Breast epithelium (tissue), 4 donors: ENCODE measurements around the gene PDLIM5. TPM values are rescaled to one million over a fixed set of nuclear protein-coding genes. Genes with fewer than 3 reads are reported as not detected.
A peak's percentile ranks its signal among the peaks of the same experiment; 100 is the strongest.

ENCODE experiments used
- DNase-seq, 2 donors: peaks; one replicate each; pipeline ENCODE4 v3.0.0-alpha.2; 2019; ENCODE audit warnings: low spot score in 2 of 2
- H3K27ac ChIP-seq, 2 donors: fragments of 200-600 bp; sonication (generic) in 1 of 2; one replicate each; pipeline ENCODE4 v1.5.1; 2016 to 2019; ENCODE audit warnings: mild to moderate bottlenecking in 1 of 2
- H3K27me3 ChIP-seq, 2 donors: fragments of 200-600 bp; sonication (generic) in 1 of 2; one replicate each; pipeline versions ENCODE4 v1.5.1 to v1.6.0; 2017 to 2019; ENCODE audit warnings: control low read depth in 1 of 2, mild to moderate bottlenecking in 1 of 2
- H3K36me3 ChIP-seq: fragments of 200-600 bp; one replicate; pipeline ENCODE4 v1.5.1; 2019
- H3K4me1 ChIP-seq, 2 donors: fragments of 200-600 bp; sonication (generic); one replicate each; pipeline ENCODE4 v1.5.1; 2016 to 2019; ENCODE audit warnings: control low read depth in 1 of 2
- H3K4me3 ChIP-seq, 3 donors: fragments of 200-600 bp; sonication (generic); 1 replicate in 2 of 3; 2 replicates in 1 of 3; pipeline ENCODE4 v1.5.1; 2016 to 2019; ENCODE audit warnings: mild to moderate bottlenecking in 3 of 3, moderate library complexity in 2 of 3
- H3K9me3 ChIP-seq, 2 donors: fragments of 200-600 bp; sonication (generic) in 1 of 2; one replicate each; pipeline ENCODE4 v1.5.1; 2016 to 2019; ENCODE audit warnings: control low read depth in 1 of 2
- CTCF ChIP-seq, 3 donors: fragments of 450-650 bp; IDR thresholded peaks; one replicate each; pipeline ENCODE4 v1.5.1; 2016 to 2017; ENCODE audit warnings: antibody characterized with exemption in 3 of 3, mild to moderate bottlenecking in 3 of 3, moderate library complexity in 3 of 3
- POLR2A ChIP-seq: fragments of 450-650 bp; IDR thresholded peaks from one replicate; pipeline ENCODE4 v1.6.1; 2016; ENCODE audit warnings: antibody characterized with exemption, mild to moderate bottlenecking, moderate library complexity
- POLR2AphosphoS5 ChIP-seq, 3 donors: sonication (generic); formaldehyde crosslinking; IDR thresholded peaks; one replicate each; pipeline ENCODE4 v1.6.1; 2017; ENCODE audit warnings: antibody characterized with exemption in 3 of 3
- intact Hi-C: fragments of 100-400 bp; cut with DNase I; formaldehyde crosslinking; loops from one replicate; pipeline ENCODE4 v1.15.1; 2023; ENCODE audit warnings: low total_unique reads
- total RNA-seq, 3 donors: library from RNA; depleted of rRNA; stranded (reverse); fragments of >200 nt; gene quantifications; one replicate each; pipeline ENCODE4 v1.1.0, GENCODE V29; 2016

The PDLIM5 gene
- total RNA-seq, 3 donors from 2014 or later = 120 to 263 (median 158) TPM

GRCh38 chr4:94408549-94409374 is 43.0 kb upstream of the PDLIM5 start:
- no peak overlapping the region for H3K4me3 ChIP-seq
- no peaks in the 10 kb centered on the region for H3K27me3 ChIP-seq
- H3K4me1 ChIP-seq = no peaks in the 10 kb centered on the region
- intact Hi-C loops = loop anchor here (5.0 kb wide), 1 partner anchor 199 kb away; no protein-coding TSS in a partner anchor
- H3K27ac ChIP-seq = no peak overlapping the region
- H3K36me3 ChIP-seq = no peaks in the 10 kb centered on the region
- no peak for DNase-seq
- TF ChIP-seq POLR2AphosphoS5 (IDR thresholded peaks at IDR 0.05) (no peak), CTCF (IDR thresholded peaks at IDR 0.05) (no peak), POLR2A (no peak)
- H3K9me3 ChIP-seq = no peaks in the 10 kb centered on the region

- intact Hi-C loops = loop anchor here (5.0 kb wide), 1 partner anchor 198 kb away; no protein-coding TSS in a partner anchor
- no peaks in the 10 kb centered on the region for H3K4me1 ChIP-seq
- H3K27ac ChIP-seq = no peak overlapping the region
- H3K4me3 ChIP-seq = no peak overlapping the region
- no peaks in the 10 kb centered on the region for H3K36me3 ChIP-seq
- H3K27me3 ChIP-seq = no peaks in the 10 kb centered on the region
- H3K9me3 ChIP-seq = no peaks in the 10 kb centered on the region
- TF ChIP-seq POLR2A (no peak), POLR2AphosphoS5 (IDR thresholded peaks at IDR 0.05) (no peak), CTCF (IDR thresholded peaks at IDR 0.05) (no peak)
- no peak for DNase-seq
These were observed 42.4 kb upstream of the PDLIM5 start for GRCh38 chr4:94409375-94409679.

GRCh38 chr4:94409962-94410361 is 41.8 kb upstream of the PDLIM5 start:
- no peak for TF ChIP-seq POLR2A
- TF ChIP-seq CTCF (IDR thresholded peaks at IDR 0.05) = no peak
- no peak for TF ChIP-seq POLR2AphosphoS5 (IDR thresholded peaks at IDR 0.05)
- no peaks in the 10 kb centered on the region for H3K36me3 ChIP-seq
- H3K27ac ChIP-seq = no peak overlapping the region
- no peak for DNase-seq
- no peaks in the 10 kb centered on the region for H3K4me1 ChIP-seq
- H3K4me3 ChIP-seq = no peak overlapping the region
- H3K9me3 ChIP-seq = no peaks in the 10 kb centered on the region
- no peaks in the 10 kb centered on the region for H3K27me3 ChIP-seq
- intact Hi-C loops = loop anchor here (5.0 kb wide), 1 partner anchor 197 kb away; no protein-coding TSS in a partner anchor

GRCh38 chr4:94410678-94411206 is 41.0 kb upstream of the PDLIM5 start:
- intact Hi-C loops = no loop called here
- no peak for DNase-seq
- Histone ChIP-seq H3K27ac (no peak overlapping the region), H3K27me3 (no peaks in the 10 kb centered on the region), H3K9me3 (no peaks in the 10 kb centered on the region), H3K36me3 (no peaks in the 10 kb centered on the region), H3K4me1 (no peaks in the 10 kb centered on the region), H3K4me3 (no peak overlapping the region)
- TF ChIP-seq POLR2A (no peak), POLR2AphosphoS5 (IDR thresholded peaks at IDR 0.05) (peak in 2 of 3 donors; percentile 29 to 39)

- Histone ChIP-seq H3K4me1 (no peaks in the 10 kb centered on the region), H3K27ac (no peak overlapping the region), H3K9me3 (no peaks in the 10 kb centered on the region), H3K27me3 (no peaks in the 10 kb centered on the region), H3K36me3 (no peaks in the 10 kb centered on the region), H3K4me3 (no peak overlapping the region)
- no peak for TF ChIP-seq POLR2A
- no peak for TF ChIP-seq POLR2AphosphoS5 (IDR thresholded peaks at IDR 0.05)
- DNase-seq = no peak
- intact Hi-C loops = no loop called here
These were observed 40.4 kb upstream of the PDLIM5 start for GRCh38 chr4:94411296-94411695.

- Histone ChIP-seq H3K4me1 (no peaks in the 10 kb centered on the region), H3K36me3 (no peaks in the 10 kb centered on the region), H3K9me3 (no peaks in the 10 kb centered on the region), H3K4me3 (peak overlapping the region; percentile 11 to 49 (median 14)), H3K27ac (peak overlapping the region in 1 of 2 donors; percentile 30), H3K27me3 (no peaks in the 10 kb centered on the region)
- TF ChIP-seq POLR2AphosphoS5 (IDR thresholded peaks at IDR 0.05) (no peak), CTCF (IDR thresholded peaks at IDR 0.05) (no peak), POLR2A (no peak)
- DNase-seq = no peak
- intact Hi-C loops = no loop called here
These were observed 39.6 kb upstream of the PDLIM5 start for GRCh38 chr4:94412019-94412657.
